HG03108 (cell line): ENCODE data around the gene LRPAP1.
"Not testable (repeated sequence)": the region's sequence is repeated elsewhere in the genome, so short reads cannot be mapped to it uniquely, and the experiment has no call there.

Experiments used
- ATAC-seq: cut with Tn5 transposase; IDR thresholded peaks from one replicate; pipeline ENCODE4 v1.9.1; 2021; ENCODE audit warnings: moderate library complexity; ENCODE audit not compliant: unreplicated experiment

Gene LRPAP1

GRCh38 chr4:3562127-3562526 is 29.9 kb upstream of the LRPAP1 start:
- ATAC-seq: not testable (repeated sequence)

- not testable (repeated sequence) for ATAC-seq
Measured at GRCh38 chr4:3560465-3560864, 28.2 kb upstream of the LRPAP1 start.

- not testable (repeated sequence) for ATAC-seq
Measured at GRCh38 chr4:3559381-3560290, 27.4 kb upstream of the LRPAP1 start.

GRCh38 chr4:3558514-3558836 is 26.3 kb upstream of the LRPAP1 start:
- not testable (repeated sequence) for ATAC-seq

GRCh38 chr4:3557676-3558513 is 25.7 kb upstream of the LRPAP1 start:
- ATAC-seq: not testable (repeated sequence)

- ATAC-seq: not testable (repeated sequence)
Measured at GRCh38 chr4:3557088-3557492, 24.9 kb upstream of the LRPAP1 start.

- ATAC-seq: not testable (repeated sequence)
Measured at GRCh38 chr4:3556244-3556867, 24.1 kb upstream of the LRPAP1 start.

GRCh38 chr4:3555459-3556070 is 23.3 kb upstream of the LRPAP1 start:
- ATAC-seq: not testable (repeated sequence)

GRCh38 chr4:3551366-3551765 is 19.1 kb upstream of the LRPAP1 start:
- ATAC-seq: not testable (repeated sequence)

GRCh38 chr4:3550792-3551325 is 18.6 kb upstream of the LRPAP1 start:
- not testable (repeated sequence) for ATAC-seq

GRCh38 chr4:3550041-3550440 is 17.8 kb upstream of the LRPAP1 start:
- not testable (repeated sequence) for ATAC-seq

- not testable (repeated sequence) for ATAC-seq
Measured at GRCh38 chr4:3549694-3550001, 17.4 kb upstream of the LRPAP1 start.

- ATAC-seq: not testable (repeated sequence)
Measured at GRCh38 chr4:3548991-3549693, 16.9 kb upstream of the LRPAP1 start.

GRCh38 chr4:3546721-3547120 is 14.5 kb upstream of the LRPAP1 start:
- ATAC-seq: not testable (repeated sequence)

- ATAC-seq: not testable (repeated sequence)
Measured at GRCh38 chr4:3545351-3545750, 13.1 kb upstream of the LRPAP1 start.

GRCh38 chr4:3544259-3545025 is 12.2 kb upstream of the LRPAP1 start:
- ATAC-seq: not testable (repeated sequence)

GRCh38 chr4:3543415-3543814 is 11.2 kb upstream of the LRPAP1 start:
- not testable (repeated sequence) for ATAC-seq

GRCh38 chr4:3538906-3539305 is 6.7 kb upstream of the LRPAP1 start:
- ATAC-seq: not testable (repeated sequence)

GRCh38 chr4:3535812-3536211 is 3.6 kb upstream of the LRPAP1 start:
- ATAC-seq: not testable (repeated sequence)
